Liver (tissue), 9 donors: ENCODE measurements around the gene MAP4K4. TPM values are rescaled to one million over a fixed set of nuclear protein-coding genes. Genes with fewer than 3 reads are reported as not detected.

Source experiments
- DNase-seq: peaks from one replicate; pipeline ENCODE4 v3.0.0-alpha.2; 2017; ENCODE audit warnings: low spot score
- H3K27ac ChIP-seq, 2 donors: one replicate each; pipeline ENCODE4 v1.7.0; 2013; ENCODE audit warnings: inconsistent platforms in 2 of 2, low read length in 2 of 2, control low read depth in 1 of 2, low read depth in 1 of 2, mild to moderate bottlenecking in 1 of 2
- H3K27me3 ChIP-seq, 4 donors: one replicate each; pipeline versions ENCODE4 v1.6.1 to v1.7.0; 2013; ENCODE audit warnings: low read length in 3 of 4, inconsistent platforms in 1 of 4, mild to moderate bottlenecking in 1 of 4, moderate library complexity in 1 of 4; ENCODE audit not compliant: control insufficient read depth in 4 of 4, insufficient read depth in 4 of 4
- H3K36me3 ChIP-seq, 4 donors: one replicate each; pipeline versions ENCODE4 v1.6.1 to v1.7.0; 2013; ENCODE audit warnings: low read length in 3 of 4, mild to moderate bottlenecking in 3 of 4, low read depth in 1 of 4, moderate library complexity in 1 of 4; ENCODE audit not compliant: control insufficient read depth in 4 of 4, insufficient read depth in 3 of 4
- H3K4me1 ChIP-seq, 4 donors: one replicate each; pipeline versions ENCODE4 v1.6.1 to v1.7.0; 2013; ENCODE audit warnings: low read length in 3 of 4, mild to moderate bottlenecking in 3 of 4, moderate library complexity in 1 of 4; ENCODE audit not compliant: control insufficient read depth in 4 of 4, insufficient read depth in 4 of 4
- H3K4me3 ChIP-seq, 3 donors: one replicate each; pipeline versions ENCODE4 v1.6.1 to v1.7.0; 2013; ENCODE audit warnings: low read length in 3 of 3, control low read depth in 1 of 3, low read depth in 1 of 3, mild to moderate bottlenecking in 1 of 3
- H3K9ac ChIP-seq, 2 donors: one replicate each; pipeline ENCODE4 v1.7.0; 2013; ENCODE audit warnings: low read length in 2 of 2, mild to moderate bottlenecking in 2 of 2, moderate library complexity in 2 of 2, control low read depth in 1 of 2, low read depth in 1 of 2
- H3K9me3 ChIP-seq, 4 donors: one replicate each; pipeline versions ENCODE4 v1.6.1 to v1.7.0; 2013; ENCODE audit warnings: low read length in 3 of 4; ENCODE audit not compliant: control insufficient read depth in 4 of 4
- ATF3 ChIP-seq: IDR thresholded peaks from 2 replicates; pipeline ENCODE4 v1.6.1; 2016; ENCODE audit warnings: antibody characterized with exemption
- CTCF ChIP-seq: fragments of 150-350 bp; IDR thresholded peaks from 2 replicates; pipeline ENCODE4 v1.5.1; 2017; ENCODE audit warnings: improper control_type of control experiment, low read depth, low read length; ENCODE audit not compliant: missing input control
- EGR1 ChIP-seq, 2 donors: IDR thresholded peaks; 2 replicates each; pipeline ENCODE4 v1.6.1; 2016 to 2018; ENCODE audit warnings: antibody characterized with exemption in 2 of 2, low read depth in 2 of 2
- FOXA2 ChIP-seq: IDR thresholded peaks from 2 replicates; pipeline ENCODE4 v1.6.1; 2016; ENCODE audit warnings: antibody characterized with exemption
- GABPA ChIP-seq, 2 donors: IDR thresholded peaks in 1 of 2; conservative IDR thresholded peaks in 1 of 2; 2 replicates each; pipeline ENCODE4 v1.6.1; 2016; ENCODE audit warnings: antibody characterized with exemption in 2 of 2, mild to moderate bottlenecking in 1 of 2, moderate library complexity in 1 of 2
- HNF4A ChIP-seq, 2 donors: conservative IDR thresholded peaks; 2 replicates each; pipeline ENCODE4 v1.6.1; 2016; ENCODE audit warnings: antibody characterized with exemption in 2 of 2, mild to moderate bottlenecking in 2 of 2
- HNF4G ChIP-seq: IDR thresholded peaks from 2 replicates; pipeline ENCODE4 v1.6.1; 2016; ENCODE audit warnings: antibody characterized with exemption
- JUND ChIP-seq, 2 donors: IDR thresholded peaks; 2 replicates each; pipeline ENCODE4 v1.6.1; 2016; ENCODE audit warnings: antibody characterized with exemption in 2 of 2
- NR2F2 ChIP-seq: IDR thresholded peaks from 2 replicates; pipeline ENCODE4 v1.6.1; 2016; ENCODE audit warnings: antibody characterized with exemption
- RAD21 ChIP-seq, 2 donors: IDR thresholded peaks; 2 replicates each; pipeline ENCODE4 v1.6.1; 2016; ENCODE audit warnings: antibody characterized with exemption in 2 of 2, mild to moderate bottlenecking in 2 of 2
- REST ChIP-seq: IDR thresholded peaks from 2 replicates; pipeline ENCODE4 v1.6.1; 2016; ENCODE audit warnings: antibody characterized with exemption, mild to moderate bottlenecking
- RXRA ChIP-seq, 2 donors: IDR thresholded peaks; 2 replicates each; pipeline ENCODE4 v1.6.1; 2017 to 2018; ENCODE audit warnings: antibody characterized with exemption in 2 of 2, mild to moderate bottlenecking in 1 of 2
- SP1 ChIP-seq: IDR thresholded peaks from 2 replicates; pipeline ENCODE4 v1.6.1; 2018; ENCODE audit warnings: antibody characterized with exemption, mild to moderate bottlenecking
- TAF1 ChIP-seq: conservative IDR thresholded peaks from 2 replicates; pipeline ENCODE4 v1.6.1; 2016; ENCODE audit warnings: antibody characterized with exemption, mild to moderate bottlenecking
- YY1 ChIP-seq: IDR thresholded peaks from 2 replicates; pipeline ENCODE4 v1.6.1; 2016; ENCODE audit warnings: antibody characterized with exemption, mild to moderate bottlenecking
- WGBS: extraction: QIAGEN DNeasy Blood & Tissue Kit; methylation state at CpG from one replicate; pipeline ENCODE4 v1.1.7; 2013; 5-methylcytosine and 5-hydroxymethylcytosine counted together
- polyA plus RNA-seq, 2 donors: library from polyadenylated mRNA; stranded (reverse) in 1 of 2; unstranded in 1 of 2; fragments of 200-250 nt in 1 of 2; fragments of >200 nt in 1 of 2; fragmentation: Nextera tagmentation in 1 of 2; extraction: Ambion mirVana in 1 of 2; gene quantifications; one replicate each; pipeline versions ENCODE4 v1.2.1 to v1.2.3, GENCODE V29; 2013 to 2015
- total RNA-seq, 2 donors: library from RNA; depleted of rRNA; stranded (reverse); fragments of >200 nt; gene quantifications; one replicate each; pipeline ENCODE4 v1.2.3, GENCODE V29; 2014
- TF ChIP-seq, protein P1 (sequence below): IDR thresholded peaks from 2 replicates; pipeline ENCODE4 v1.6.1; 2016; ENCODE audit warnings: antibody characterized with exemption
- donor health status: healthy.
- donor health status: healthy.
- donor health status: healthy.
- donor health status: healthy.
- donor health status: healthy.

MAP4K4 gene
- total and polyA plus RNA-seq, 4 donors: 9.1 to 40.0 (median 23.6) TPM

GRCh38 chr2:101722864-101723263 lies 25.4 kb downstream of the MAP4K4 start:
- Histone ChIP-seq H3K36me3 (no peaks in the 10 kb centered on the region), H3K9ac (no peak overlapping the region), H3K27ac (no peak overlapping the region), H3K27me3 (no peaks in the 10 kb centered on the region), H3K9me3 (no peaks in the 10 kb centered on the region), H3K4me3 (no peak overlapping the region), H3K4me1 (peaks cover 0 to 9% (median 2%) of the 10 kb centered on the region in 4 donors)
- DNase-seq: no peak
- WGBS: 85% methylated on average over 4 of the region's 4 CpGs
- no peak for TF ChIP-seq JUND (IDR thresholded peaks at IDR 0.05)
- TF ChIP-seq TAF1: no peak
- TF ChIP-seq, protein P1, sequence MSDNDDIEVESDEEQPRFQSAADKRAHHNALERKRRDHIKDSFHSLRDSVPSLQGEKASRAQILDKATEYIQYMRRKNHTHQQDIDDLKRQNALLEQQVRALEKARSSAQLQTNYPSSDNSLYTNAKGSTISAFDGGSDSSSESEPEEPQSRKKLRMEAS: no peak

GRCh38 chr2:101723371-101724124 lies 26.0 kb downstream of the MAP4K4 start:
- H3K4me3 ChIP-seq: no peak overlapping the region
- H3K36me3 ChIP-seq: no peaks in the 10 kb centered on the region
- 87% methylated on average over 4 of the region's 4 CpGs for WGBS
- TF ChIP-seq HNF4A (conservative IDR thresholded peaks at IDR 0.05) (no peak), TAF1 (no peak), NR2F2 (no peak), YY1 (no peak), FOXA2 (no peak), RXRA (IDR thresholded peaks at IDR 0.05) (no peak)
- no peaks in the 10 kb centered on the region for H3K9me3 ChIP-seq
- DNase-seq: no peak
- no peak overlapping the region for H3K27ac ChIP-seq
- H3K9ac ChIP-seq: no peak overlapping the region
- H3K27me3 ChIP-seq: no peaks in the 10 kb centered on the region
- peaks cover 0 to 9% (median 1%) of the 10 kb centered on the region in 4 donors for H3K4me1 ChIP-seq

DNA sequence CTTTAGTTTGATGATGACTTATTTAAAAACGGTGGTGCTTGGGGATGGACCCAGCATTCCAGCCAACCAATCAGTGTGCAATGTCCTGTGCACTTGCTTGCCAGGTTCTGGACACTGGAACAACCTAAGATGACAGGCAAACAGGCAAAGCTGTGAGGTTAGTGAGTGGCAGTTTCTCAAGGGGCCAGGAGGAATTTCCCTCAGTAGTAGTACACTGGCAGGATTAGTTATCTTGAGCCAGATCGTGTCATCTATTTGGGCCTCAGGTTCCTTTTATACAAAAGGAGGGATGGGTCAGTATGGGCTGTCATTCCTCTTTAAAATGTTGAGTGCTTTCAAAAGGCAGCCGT lies 26.6 kb downstream of the MAP4K4 start:
- DNase-seq: no peak
- Histone ChIP-seq H3K36me3 (no peaks in the 10 kb centered on the region), H3K27ac (no peak overlapping the region), H3K4me3 (no peak overlapping the region), H3K9me3 (no peaks in the 10 kb centered on the region), H3K27me3 (no peaks in the 10 kb centered on the region), H3K9ac (no peak overlapping the region), H3K4me1 (peaks cover 2 to 9% (median 4%) of the 10 kb centered on the region in 4 donors)
- no peak for TF ChIP-seq YY1
- TF ChIP-seq, protein P1: no peak
- TF ChIP-seq ATF3: no peak
- 73% methylated on average over 3 of the region's 3 CpGs for WGBS

DNA sequence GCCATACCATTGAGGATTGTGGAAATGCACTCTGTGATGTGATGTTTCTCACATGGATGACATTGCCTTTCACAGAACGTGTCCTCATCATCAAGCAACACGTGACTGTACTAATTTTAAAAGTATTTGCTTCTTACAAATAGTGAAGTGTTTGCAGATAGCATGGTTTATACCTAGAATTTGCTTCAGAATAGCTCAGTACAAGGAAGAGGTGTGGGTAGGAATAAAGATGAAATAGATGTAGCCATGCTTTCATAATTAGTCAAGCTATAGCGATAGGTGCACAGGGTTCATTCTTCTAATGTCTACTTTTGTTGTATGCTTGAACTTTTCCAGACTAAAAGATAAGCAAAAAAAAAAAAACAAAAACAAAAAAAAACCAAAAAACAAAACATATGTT lies 27.5 kb downstream of the MAP4K4 start:
- TF ChIP-seq EGR1 (IDR thresholded peaks at IDR 0.05; ENCODE audit: low read depth in 2 of 2) (no peak), REST (no peak), FOXA2 (no peak), CTCF (no peak), YY1 (no peak), SP1 (no peak), RAD21 (IDR thresholded peaks at IDR 0.05) (no peak), HNF4G (no peak), GABPA (IDR thresholded peaks at IDR 0.05 in 1 of 2, conservative IDR thresholded peaks at IDR 0.05 in 1 of 2) (no peak), NR2F2 (no peak), ATF3 (no peak)
- TF ChIP-seq, protein P1: no peak
- no peak overlapping the region for H3K9ac ChIP-seq
- no peak overlapping the region for H3K4me3 ChIP-seq
- H3K27me3 ChIP-seq: no peaks in the 10 kb centered on the region
- no peak overlapping the region for H3K27ac ChIP-seq
- no peak for DNase-seq
- H3K36me3 ChIP-seq: no peaks in the 10 kb centered on the region
- no peaks in the 10 kb centered on the region for H3K9me3 ChIP-seq
- peaks cover 2 to 16% (median 6%) of the 10 kb centered on the region in 4 donors for H3K4me1 ChIP-seq
- WGBS: 90% methylated on average over 3 of the region's 3 CpGs
